GM12878 (cell line): ENCODE measurements around the gene PLEKHM1. TPM values are rescaled to one million over a fixed set of nuclear protein-coding genes. Genes with fewer than 3 reads are reported as not detected.
"Not testable (repeated sequence)": the region's sequence is repeated elsewhere in the genome, so short reads cannot be mapped to it uniquely, and the experiment has no call there.

Experiments used
- ATAC-seq: fragments of 200-7000 bp; cut with Tn5 transposase; 3 replicates; pipeline ENCODE4 v1.9.1; 2020; ENCODE audit warnings: mild to moderate bottlenecking, moderate library complexity
- BruUV-seq: library from RNA; stranded (reverse); fragments of 400-500 nt; replicated peaks from 2 replicates; lab custom pipeline; 2021; lab: Mats Ljungman, UMichigan
- CTCF ChIA-PET: fragments of 300-600 bp; sonication (Branson Sonifier 250); formaldehyde crosslinking; extraction: SDS; loops from one replicate; lab custom pipeline; 2021; ENCODE audit warnings: inconsistent platforms; lab: Yijun Ruan, JAX
- POLR2A ChIA-PET: fragments of 350-600 bp; formaldehyde crosslinking; extraction: SDS; loops from one replicate; lab custom pipeline; 2021; ENCODE audit warnings: inconsistent platforms; lab: Charles Lee
- RAD21 ChIA-PET: fragments of 300-600 bp; sonication (Branson Sonifier 250); formaldehyde crosslinking; loops from one replicate; lab custom pipeline; 2023; ENCODE audit warnings: antibody characterized with exemption; ENCODE audit not compliant: unreplicated experiment; lab: Charles Lee
- SMC1A ChIA-PET: fragments of 300-600 bp; sonication (Branson Sonifier 250); formaldehyde crosslinking; loops from one replicate; lab custom pipeline; 2023; ENCODE audit not compliant: unreplicated experiment, uncharacterized antibody; lab: Charles Lee
- DNase-seq: peaks from one replicate; pipeline ENCODE4 v3.0.0-alpha.2; 2011; ENCODE audit warnings: low read depth, low spot score
- FAIRE-seq: peaks from 3 replicates; lab custom pipeline; 2011; peaks lifted over from hg19 to GRCh38; lab: Jason Lieb, UNC
- H2AFZ ChIP-seq: 2 replicates; pipeline ENCODE4 v1.6.0; 2011; ENCODE audit warnings: low read depth, low read length, control low read depth; ENCODE audit not compliant: control insufficient read depth
- H3K27ac ChIP-seq: 2 replicates; pipeline ENCODE4 v1.5.1; 2011; ENCODE audit warnings: control low read depth; ENCODE audit not compliant: control insufficient read depth, insufficient read depth
- H3K27me3 ChIP-seq, 2 experiments: replicated peaks in 1 of 2; 2 replicates each; pipeline versions ENCODE4 v1.6.0 to v1.6.1; 2011; ENCODE audit warnings: low read length in 1 of 2; ENCODE audit not compliant: control insufficient read depth in 2 of 2, insufficient read depth in 2 of 2
- H3K36me3 ChIP-seq, 2 experiments: 2 replicates each; pipeline ENCODE4 v1.5.1; 2011; ENCODE audit warnings: low read length in 1 of 2; ENCODE audit not compliant: control insufficient read depth in 2 of 2, insufficient read depth in 2 of 2
- H3K4me1 ChIP-seq: 2 replicates; pipeline ENCODE4 v1.6.1; 2011; ENCODE audit warnings: mild to moderate bottlenecking, low read length, moderate library complexity, mixed read lengths; ENCODE audit not compliant: control insufficient read depth, insufficient read depth
- H3K4me2 ChIP-seq: 2 replicates; pipeline ENCODE4 v1.6.0; 2011; ENCODE audit warnings: control low read depth; ENCODE audit not compliant: control insufficient read depth, insufficient read depth
- H3K4me3 ChIP-seq: fragments of 200-600 bp; sonication (generic); 2 replicates; pipeline ENCODE4 v1.5.1; 2016
- H3K79me2 ChIP-seq: 2 replicates; pipeline ENCODE4 v1.6.0; 2011; ENCODE audit warnings: low read length; ENCODE audit not compliant: control insufficient read depth, insufficient read depth
- H3K9ac ChIP-seq: 2 replicates; pipeline ENCODE4 v1.8.0; 2011; ENCODE audit warnings: low read length, control low read depth, mixed read lengths; ENCODE audit not compliant: control insufficient read depth, insufficient read depth
- H3K9me3 ChIP-seq: replicated peaks from 3 replicates; pipeline ENCODE4 v1.5.1; 2011; ENCODE audit warnings: mild to moderate bottlenecking, low read length; ENCODE audit not compliant: control insufficient read depth, insufficient read depth
- H4K20me1 ChIP-seq: 2 replicates; pipeline ENCODE4 v1.6.0; 2011; ENCODE audit not compliant: control insufficient read depth, insufficient read depth
- ATF7 ChIP-seq: fragments of 450-650 bp; IDR thresholded peaks from 2 replicates; pipeline ENCODE4 v1.6.1; 2016; ENCODE audit warnings: low read depth, mild to moderate bottlenecking
- DPF2 ChIP-seq: fragments of 450-650 bp; IDR thresholded peaks from 2 replicates; pipeline ENCODE4 v1.6.1; 2017; ENCODE audit warnings: mild to moderate bottlenecking
- HDGF ChIP-seq: fragments of 450-650 bp; IDR thresholded peaks from 2 replicates; pipeline ENCODE4 v1.6.1; 2016; ENCODE audit warnings: antibody characterized with exemption
- IKZF2 ChIP-seq, 2 experiments: fragments of 450-650 bp; IDR thresholded peaks; 2 replicates each; pipeline ENCODE4 v1.6.1; 2017; ENCODE audit warnings: mild to moderate bottlenecking in 2 of 2, moderate library complexity in 2 of 2
- MEF2B ChIP-seq: fragments of 450-650 bp; IDR thresholded peaks from 2 replicates; pipeline ENCODE4 v1.6.1; 2018; ENCODE audit warnings: mild to moderate bottlenecking, moderate library complexity; ENCODE audit not compliant: partially characterized antibody, poor library complexity, severe bottlenecking
- MTA2 ChIP-seq: fragments of 450-650 bp; IDR thresholded peaks from 2 replicates; pipeline ENCODE4 v1.6.1; 2016; ENCODE audit warnings: low read depth, mild to moderate bottlenecking, moderate library complexity
- RELB ChIP-seq: fragments of 450-650 bp; IDR thresholded peaks from 2 replicates; pipeline ENCODE4 v1.6.1; 2017; ENCODE audit warnings: low read depth, mild to moderate bottlenecking, moderate library complexity
- WGBS: methylation state at CpG from one replicate; pipeline ENCODE4 v1.1.6; 2016; ENCODE audit warnings: low lambda C conversion rate; ENCODE audit not compliant: insufficient replicate concordance, insufficient coverage; ENCODE audit errors: missing lambda C conversion rate; 5-methylcytosine and 5-hydroxymethylcytosine counted together
- in situ Hi-C: fragments of 300-500 bp; cut with MboI; formaldehyde crosslinking; loops from 9 replicates; pipeline ENCODE4 v1.14.3; 2018; ENCODE audit warnings: mixed read lengths
- intact Hi-C: fragments of 100-400 bp; cut with micrococcal nuclease; formaldehyde crosslinking; loops from one replicate; pipeline ENCODE4 v1.14.2; 2022; ENCODE audit not compliant: unreplicated experiment
- polyA plus RNA-seq, 11 experiments: library from polyadenylated mRNA; depleted of rRNA in 4 of 11; unstranded in 6 of 11; stranded (reverse) in 5 of 11; fragments of >200 nt; fragmentation: Nextera tagmentation in 4 of 11; fragmentation: Illumina TruSeq in 1 of 11; extraction: Ambion mirVana in 4 of 11; extraction: Trizol in 1 of 11; gene quantifications; 1 replicate in 1 of 11; 2 replicates in 10 of 11; pipeline versions ENCODE4 v1.2.1 to v1.2.3, GENCODE V29; 2011 to 2016; ENCODE audit warnings: inconsistent platforms in 2 of 11, missing spikeins in 2 of 11, low read depth in 1 of 11
- total RNA-seq, 4 experiments: library from RNA; depleted of rRNA in 3 of 4; stranded (reverse); fragments of >200 nt in 3 of 4; fragmentation: Illumina TruSeq in 1 of 4; extraction: Trizol in 1 of 4; gene quantifications; 2 replicates each; pipeline versions ENCODE4 v1.2.1 to v1.2.3, GENCODE V29; 2013 to 2021
- TF ChIP-seq, protein P1 (sequence below): fragments of 450-650 bp; IDR thresholded peaks from 2 replicates; pipeline ENCODE4 v1.6.1; 2016; ENCODE audit warnings: mild to moderate bottlenecking
- TF ChIP-seq, protein P2 (sequence below): fragments of 450-650 bp; IDR thresholded peaks from 2 replicates; pipeline ENCODE4 v1.6.1; 2017; ENCODE audit warnings: mild to moderate bottlenecking, low read depth, inconsistent platforms; ENCODE audit not compliant: poor library complexity, severe bottlenecking

Gene PLEKHM1
- total and polyA plus RNA-seq, 10 of the 15 experiments (the other 5 are each of a cell fraction or from before 2014, with no cell fraction given), result 0.21 to 27.8 (median 9.4) TPM

GRCh38 chr17:45461524-45462327, 28.8 kb downstream of the PLEKHM1 start (continued):
- TF ChIP-seq, protein P1, sequence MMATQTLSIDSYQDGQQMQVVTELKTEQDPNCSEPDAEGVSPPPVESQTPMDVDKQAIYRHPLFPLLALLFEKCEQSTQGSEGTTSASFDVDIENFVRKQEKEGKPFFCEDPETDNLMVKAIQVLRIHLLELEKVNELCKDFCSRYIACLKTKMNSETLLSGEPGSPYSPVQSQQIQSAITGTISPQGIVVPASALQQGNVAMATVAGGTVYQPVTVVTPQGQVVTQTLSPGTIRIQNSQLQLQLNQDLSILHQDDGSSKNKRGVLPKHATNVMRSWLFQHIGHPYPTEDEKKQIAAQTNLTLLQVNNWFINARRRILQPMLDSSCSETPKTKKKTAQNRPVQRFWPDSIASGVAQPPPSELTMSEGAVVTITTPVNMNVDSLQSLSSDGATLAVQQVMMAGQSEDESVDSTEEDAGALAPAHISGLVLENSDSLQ, result peak; percentile 77; the same call in 1 of the 2 replicates
- TF ChIP-seq MTA2 (peak; percentile 10; the same call in 1 of the 2 replicates), MEF2B (peak; percentile 94), IKZF2 (IDR thresholded peaks at IDR 0.05) (peak in 1 of 2 experiments; percentile 35; a peak in 2 of 4 replicates), DPF2 (peak; percentile 57; the same call in 1 of the 2 replicates), ATF7 (peak; percentile 71), HDGF (peak; percentile 80; the same call in 1 of the 2 replicates), RELB (peak; percentile 25; the same call in 1 of the 2 replicates)
- TF ChIP-seq, protein P2, sequence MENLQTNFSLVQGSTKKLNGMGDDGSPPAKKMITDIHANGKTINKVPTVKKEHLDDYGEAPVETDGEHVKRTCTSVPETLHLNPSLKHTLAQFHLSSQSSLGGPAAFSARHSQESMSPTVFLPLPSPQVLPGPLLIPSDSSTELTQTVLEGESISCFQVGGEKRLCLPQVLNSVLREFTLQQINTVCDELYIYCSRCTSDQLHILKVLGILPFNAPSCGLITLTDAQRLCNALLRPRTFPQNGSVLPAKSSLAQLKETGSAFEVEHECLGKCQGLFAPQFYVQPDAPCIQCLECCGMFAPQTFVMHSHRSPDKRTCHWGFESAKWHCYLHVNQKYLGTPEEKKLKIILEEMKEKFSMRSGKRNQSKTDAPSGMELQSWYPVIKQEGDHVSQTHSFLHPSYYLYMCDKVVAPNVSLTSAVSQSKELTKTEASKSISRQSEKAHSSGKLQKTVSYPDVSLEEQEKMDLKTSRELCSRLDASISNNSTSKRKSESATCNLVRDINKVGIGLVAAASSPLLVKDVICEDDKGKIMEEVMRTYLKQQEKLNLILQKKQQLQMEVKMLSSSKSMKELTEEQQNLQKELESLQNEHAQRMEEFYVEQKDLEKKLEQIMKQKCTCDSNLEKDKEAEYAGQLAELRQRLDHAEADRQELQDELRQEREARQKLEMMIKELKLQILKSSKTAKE, result peak; percentile 25

GRCh38 chr17:45460422-45460821, 30.1 kb downstream of the PLEKHM1 start:
- CTCF ChIA-PET, SMC1A ChIA-PET, H3K36me3 ChIP-seq, H3K9me3 ChIP-seq, H3K4me3 ChIP-seq, H3K79me2 ChIP-seq, intact Hi-C loops, H2AFZ ChIP-seq, H3K4me1 ChIP-seq, ATAC-seq, BruUV-seq, POLR2A ChIA-PET, in situ Hi-C loops, H3K27me3 ChIP-seq, DNase-seq, FAIRE-seq, H3K4me2 ChIP-seq, H3K9ac ChIP-seq, RAD21 ChIA-PET, H3K27ac ChIP-seq, H4K20me1 ChIP-seq: not testable (repeated sequence)
- 84% methylated on average over 5 of the region's 5 CpGs for WGBS

DNA sequence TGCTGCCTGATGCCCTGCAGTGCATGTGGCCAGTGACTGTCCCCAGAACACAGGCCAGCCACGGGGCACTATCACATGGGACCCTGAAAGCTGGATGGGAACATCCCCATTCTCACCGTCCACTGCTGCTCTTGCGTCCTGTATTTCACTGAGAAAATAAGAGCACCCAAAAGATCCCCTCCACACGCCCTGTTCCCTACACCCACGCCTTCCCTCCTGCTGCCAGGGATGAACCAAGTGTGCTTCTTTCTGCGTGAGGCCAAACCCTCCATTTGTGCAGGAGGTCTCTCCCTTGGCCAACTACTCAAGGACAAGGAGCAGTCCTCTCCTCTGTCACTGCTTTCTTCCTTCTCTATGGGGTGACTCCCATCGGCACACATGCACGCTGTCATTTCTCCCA, 36.2 kb downstream of the PLEKHM1 start:
- ATAC-seq, H3K27ac ChIP-seq, SMC1A ChIA-PET, H3K79me2 ChIP-seq, H3K9ac ChIP-seq, H3K4me3 ChIP-seq, RAD21 ChIA-PET, H3K4me2 ChIP-seq, in situ Hi-C loops, FAIRE-seq, intact Hi-C loops, H3K27me3 ChIP-seq, H2AFZ ChIP-seq, H3K9me3 ChIP-seq, BruUV-seq, H3K4me1 ChIP-seq, CTCF ChIA-PET, H3K36me3 ChIP-seq, H4K20me1 ChIP-seq, DNase-seq, POLR2A ChIA-PET: not testable (repeated sequence)
- 100% methylated on average over 5 of the region's 8 CpGs for WGBS
